T-helper 1 cell (primary cell): Measurements from ENCODE around the gene RAD50.
A peak's percentile ranks its signal among the peaks of the same experiment; 100 is the strongest.

Source experiments
- DNase-seq, 5 donors: peaks; one replicate each; pipeline ENCODE4 v3.0.0-alpha.2; 2012 to 2020

Gene RAD50

DNA sequence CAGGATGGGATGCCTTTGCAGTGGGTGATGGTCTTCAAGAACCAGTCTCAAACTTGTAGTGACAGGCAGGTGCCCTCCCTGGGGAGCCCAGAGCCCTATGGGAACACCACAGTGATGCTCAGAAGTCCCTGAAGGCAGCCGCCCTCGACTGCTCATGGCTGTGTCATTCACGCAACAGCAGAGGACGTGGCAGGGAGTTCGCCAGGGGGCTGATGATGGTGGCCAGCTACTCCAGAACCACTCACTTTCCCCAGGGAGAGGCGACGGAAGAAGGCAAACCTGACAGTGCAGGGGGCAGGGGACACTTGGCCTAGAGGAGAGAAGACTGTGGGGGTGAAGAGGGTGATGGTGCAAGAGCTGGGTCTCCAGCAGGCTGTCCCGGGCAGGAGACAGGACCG is 105.2 kb downstream of the RAD50 start:
- DNase-seq, result no peak

- DNase-seq, result peak in 1 of 5 donors; percentile 69
Observed at GRCh38 chr5:132662925-132663770, 106.4 kb downstream of the RAD50 start.

GRCh38 chr5:132663771-132664695 is 107.3 kb downstream of the RAD50 start:
- peak in 1 of 5 donors; percentile 54 for DNase-seq

DNA sequence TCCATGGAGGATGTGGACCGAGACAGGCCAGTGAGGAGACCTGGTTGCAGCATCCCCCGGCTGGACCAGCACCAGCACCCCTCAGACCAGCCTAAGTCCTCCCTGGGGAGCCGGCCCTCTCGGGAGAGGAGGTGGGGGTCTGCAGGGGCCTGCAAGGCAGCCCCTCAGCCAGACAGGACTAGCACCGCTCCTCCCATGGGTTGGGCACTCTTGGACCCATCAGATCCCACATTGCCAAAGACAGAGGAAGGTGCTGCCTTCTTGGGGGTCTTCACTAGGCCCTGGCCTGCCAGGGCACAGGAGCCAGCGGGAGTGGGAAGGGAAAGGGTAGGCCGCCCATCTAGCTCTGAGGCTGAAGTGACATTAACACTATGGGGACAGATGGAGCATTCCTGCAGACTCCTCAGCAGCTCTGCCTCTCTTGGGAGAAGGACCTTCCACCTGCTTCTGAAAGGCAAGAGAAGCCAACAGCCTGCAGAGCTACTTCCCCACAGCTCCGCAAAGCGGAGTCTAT is 108.0 kb downstream of the RAD50 start:
- DNase-seq, result no peak

DNA sequence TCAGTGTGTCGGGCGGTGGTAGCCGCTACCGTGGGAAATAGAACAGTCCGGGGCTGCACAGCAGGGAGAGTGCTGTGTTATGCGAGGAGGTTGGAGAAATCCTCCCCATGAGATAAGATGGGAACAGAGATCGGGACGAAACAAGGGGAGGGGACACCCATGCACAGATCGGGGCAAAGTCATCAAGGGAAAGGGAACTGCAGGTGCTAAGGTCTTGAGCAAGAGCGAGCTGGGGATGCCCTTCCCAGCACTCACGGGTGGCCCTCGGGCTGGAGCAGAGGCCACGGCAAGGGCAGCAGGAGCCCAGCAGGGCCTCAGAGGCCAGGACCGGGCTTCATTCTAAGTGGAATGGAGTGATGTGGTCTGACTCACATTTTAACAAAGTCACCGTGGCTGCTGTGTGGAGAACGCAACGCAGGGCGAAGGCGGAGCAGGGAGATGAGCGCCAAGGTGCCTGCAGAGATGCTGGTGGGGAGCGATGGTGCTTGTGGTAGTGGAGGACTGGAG is 108.8 kb downstream of the RAD50 start:
- DNase-seq, result no peak

GRCh38 chr5:132666310-132667123 is 109.7 kb downstream of the RAD50 start:
- no peak for DNase-seq

- DNase-seq, result no peak
Observed at GRCh38 chr5:132667309-132667708, 110.5 kb downstream of the RAD50 start.

GRCh38 chr5:132667761-132668705 is 111.3 kb downstream of the RAD50 start:
- no peak for DNase-seq

GRCh38 chr5:132668706-132669454 is 112.1 kb downstream of the RAD50 start:
- no peak for DNase-seq

GRCh38 chr5:132669455-132669820 is 112.7 kb downstream of the RAD50 start:
- no peak for DNase-seq

DNA sequence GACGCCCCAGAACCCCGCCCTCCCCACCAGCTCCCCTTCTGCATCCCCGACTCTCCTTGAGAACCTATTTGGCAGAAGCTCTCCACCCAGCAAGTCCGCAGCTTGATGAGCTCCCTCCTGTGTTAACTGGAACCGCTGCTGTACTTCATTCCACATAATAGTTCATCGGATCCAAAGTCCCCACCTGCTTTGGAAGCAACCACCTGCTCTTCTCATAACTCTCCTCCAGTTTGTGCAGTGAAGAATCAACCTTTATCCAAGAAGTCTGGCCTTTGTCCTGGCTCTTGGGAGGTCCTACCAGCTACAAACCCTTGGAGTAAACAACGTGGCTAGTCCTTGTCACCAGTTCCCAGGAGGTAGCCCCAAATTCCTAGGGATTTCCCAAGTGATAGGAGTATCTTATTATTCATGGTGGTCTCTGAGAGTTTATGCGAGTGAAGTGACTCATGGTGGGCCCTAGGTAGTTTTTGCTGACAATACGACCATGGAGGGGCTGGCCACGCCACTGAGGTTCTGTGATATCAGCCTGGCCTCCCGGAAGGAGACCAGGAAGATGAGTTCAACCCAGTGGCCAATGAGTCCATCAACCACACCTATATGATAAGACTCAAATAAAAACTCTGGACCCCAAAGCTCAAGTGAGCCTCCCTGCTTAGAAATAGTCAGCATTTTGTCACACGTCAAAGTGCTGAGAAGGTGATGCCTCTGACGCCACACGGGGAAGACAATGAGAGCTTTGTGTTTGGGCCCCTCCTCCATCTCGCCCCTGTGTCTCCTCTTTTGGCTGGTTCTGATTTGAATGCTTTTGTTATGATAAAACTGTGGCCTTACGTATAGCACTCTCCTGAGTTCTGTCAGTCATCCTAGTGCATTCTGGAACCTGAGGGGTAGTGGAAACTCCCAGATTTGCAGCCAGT is 113.4 kb downstream of the RAD50 start:
- no peak for DNase-seq

DNA sequence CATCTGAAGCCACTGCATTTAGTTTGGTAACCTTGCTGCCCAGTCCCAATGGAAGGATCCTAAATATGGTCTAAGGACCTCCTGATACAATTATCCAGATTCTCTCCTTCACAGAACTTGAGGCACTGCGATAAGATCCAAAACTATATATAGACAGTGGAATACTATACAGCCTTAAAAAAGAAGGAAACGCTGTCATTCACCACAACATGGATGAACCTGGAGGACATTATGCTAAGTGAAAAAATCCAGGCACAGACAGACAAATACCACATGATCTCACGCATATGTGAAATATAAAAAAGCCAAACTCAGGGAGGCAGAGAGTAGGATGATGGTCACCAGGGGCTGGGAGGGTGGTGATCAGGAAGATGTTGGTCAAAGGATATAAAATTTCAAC is 114.2 kb downstream of the RAD50 start:
- no peak for DNase-seq

GRCh38 chr5:132673488-132673887 is 116.7 kb downstream of the RAD50 start:
- DNase-seq, result no peak

GRCh38 chr5:132673939-132674630 is 117.3 kb downstream of the RAD50 start, which contains the start of gene IL4:
Gene IL4 (plus strand): TSS chr5:132673989. CDS start chr5:132674051, 62 bp downstream.
- peak in 1 of 5 donors; percentile 33 for DNase-seq

- DNase-seq, result peak in 1 of 5 donors; percentile 62
Observed at GRCh38 chr5:132674671-132675506, 118.1 kb downstream of the RAD50 start.

- DNase-seq, result peak in 1 of 5 donors; percentile 33
Observed at GRCh38 chr5:132675936-132676689, 119.3 kb downstream of the RAD50 start.

DNA sequence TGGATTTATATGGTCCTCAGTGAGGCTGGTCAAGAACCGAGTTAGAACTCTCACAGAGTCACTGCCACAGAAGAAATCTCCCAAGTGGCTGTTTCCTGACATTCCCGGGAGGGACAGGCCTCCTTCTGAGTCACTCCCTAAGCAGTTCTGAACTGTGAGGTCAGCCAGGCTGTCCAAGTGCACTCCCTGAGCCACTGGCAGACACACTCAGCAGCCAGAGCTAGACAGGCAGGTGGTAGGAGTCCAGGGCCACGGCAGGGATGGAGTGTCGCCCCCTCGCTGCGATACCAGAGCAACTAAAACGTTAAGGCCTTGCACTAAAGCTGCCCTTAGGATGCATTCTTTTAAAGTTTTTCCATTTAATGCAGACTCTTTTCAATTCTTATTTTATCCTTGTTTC is 120.4 kb downstream of the RAD50 start:
- no peak for DNase-seq
